ENCODE measurements around the gene INPP5K.

The INPP5K gene

DNA sequence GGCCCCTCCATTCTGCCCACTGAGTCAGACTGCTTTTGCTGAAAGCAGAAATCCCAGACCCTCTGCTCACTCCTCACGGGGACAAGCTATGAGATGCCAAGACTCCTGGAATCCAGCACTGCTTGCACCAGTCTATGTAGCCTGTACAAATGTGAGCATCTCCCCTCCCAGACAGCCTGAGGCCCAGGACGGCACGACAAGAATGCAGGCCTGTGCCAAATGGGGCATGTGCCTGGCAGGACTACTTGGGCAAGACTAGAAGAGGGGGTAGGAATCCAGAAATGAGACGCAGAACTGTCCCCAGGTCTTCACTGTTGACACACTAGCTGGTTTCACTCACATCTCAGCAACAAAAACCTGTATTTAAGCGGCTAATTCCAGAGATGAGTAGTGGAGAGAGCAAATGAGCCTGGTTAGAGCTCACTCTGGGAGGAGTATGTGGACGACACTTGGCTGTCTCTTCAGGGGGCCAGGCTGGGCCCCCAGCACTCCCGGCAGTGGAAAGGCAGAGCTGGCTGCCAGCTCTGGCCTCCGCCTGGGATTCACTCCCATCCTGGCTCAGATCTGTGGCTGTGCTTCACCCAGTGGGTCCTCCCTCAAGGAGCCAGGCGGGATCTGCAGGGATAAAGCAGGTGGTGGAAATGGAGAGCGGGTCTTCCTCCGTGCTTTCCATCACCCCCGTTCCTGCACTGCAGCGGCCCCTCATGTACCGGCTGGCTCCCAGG is 21.0 kb downstream of the INPP5K start:
- H3K9me3 Mint-ChIP-seq, result no peaks in the 10 kb centered on the region
- no peaks in the 10 kb centered on the region for H3K36me3 Mint-ChIP-seq (ENCODE audit: low read depth)
- TF ChIP-seq, protein P1, sequence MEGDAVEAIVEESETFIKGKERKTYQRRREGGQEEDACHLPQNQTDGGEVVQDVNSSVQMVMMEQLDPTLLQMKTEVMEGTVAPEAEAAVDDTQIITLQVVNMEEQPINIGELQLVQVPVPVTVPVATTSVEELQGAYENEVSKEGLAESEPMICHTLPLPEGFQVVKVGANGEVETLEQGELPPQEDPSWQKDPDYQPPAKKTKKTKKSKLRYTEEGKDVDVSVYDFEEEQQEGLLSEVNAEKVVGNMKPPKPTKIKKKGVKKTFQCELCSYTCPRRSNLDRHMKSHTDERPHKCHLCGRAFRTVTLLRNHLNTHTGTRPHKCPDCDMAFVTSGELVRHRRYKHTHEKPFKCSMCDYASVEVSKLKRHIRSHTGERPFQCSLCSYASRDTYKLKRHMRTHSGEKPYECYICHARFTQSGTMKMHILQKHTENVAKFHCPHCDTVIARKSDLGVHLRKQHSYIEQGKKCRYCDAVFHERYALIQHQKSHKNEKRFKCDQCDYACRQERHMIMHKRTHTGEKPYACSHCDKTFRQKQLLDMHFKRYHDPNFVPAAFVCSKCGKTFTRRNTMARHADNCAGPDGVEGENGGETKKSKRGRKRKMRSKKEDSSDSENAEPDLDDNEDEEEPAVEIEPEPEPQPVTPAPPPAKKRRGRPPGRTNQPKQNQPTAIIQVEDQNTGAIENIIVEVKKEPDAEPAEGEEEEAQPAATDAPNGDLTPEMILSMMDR (IDR thresholded peaks at IDR 0.05), result no peak
- no peak for DNase-seq
- H3K27me3 Mint-ChIP-seq (ENCODE audit: low read depth, poor library complexity), result peaks cover 23% of the 10 kb centered on the region
- no peak overlapping the region for H3K27ac Mint-ChIP-seq
- H3K4me3 Mint-ChIP-seq, result no peak overlapping the region
- H3K4me1 Mint-ChIP-seq, result peaks cover 46% of the 10 kb centered on the region

- Mint-ChIP-seq H3K4me3 (no peak overlapping the region), H3K36me3 (ENCODE audit: low read depth) (no peaks in the 10 kb centered on the region), H3K4me1 (peaks cover 52% of the 10 kb centered on the region), H3K27me3 (ENCODE audit: low read depth, poor library complexity) (peaks cover 25% of the 10 kb centered on the region), H3K27ac (no peak overlapping the region), H3K9me3 (no peaks in the 10 kb centered on the region)
- no peak for DNase-seq
- TF ChIP-seq, protein P1 (IDR thresholded peaks at IDR 0.05), result no peak
These were observed 21.6 kb downstream of the INPP5K start for GRCh38 chr17:1494736-1495253.

- Mint-ChIP-seq H3K27me3 (ENCODE audit: low read depth, poor library complexity) (peaks cover 29% of the 10 kb centered on the region), H3K4me3 (no peak overlapping the region), H3K9me3 (no peaks in the 10 kb centered on the region), H3K36me3 (ENCODE audit: low read depth) (no peaks in the 10 kb centered on the region), H3K4me1 (peaks cover 53% of the 10 kb centered on the region), H3K27ac (no peak overlapping the region)
- TF ChIP-seq, protein P1 (IDR thresholded peaks at IDR 0.05), result no peak
- no peak for DNase-seq
These were observed 22.2 kb downstream of the INPP5K start for GRCh38 chr17:1494203-1494602.

DNA sequence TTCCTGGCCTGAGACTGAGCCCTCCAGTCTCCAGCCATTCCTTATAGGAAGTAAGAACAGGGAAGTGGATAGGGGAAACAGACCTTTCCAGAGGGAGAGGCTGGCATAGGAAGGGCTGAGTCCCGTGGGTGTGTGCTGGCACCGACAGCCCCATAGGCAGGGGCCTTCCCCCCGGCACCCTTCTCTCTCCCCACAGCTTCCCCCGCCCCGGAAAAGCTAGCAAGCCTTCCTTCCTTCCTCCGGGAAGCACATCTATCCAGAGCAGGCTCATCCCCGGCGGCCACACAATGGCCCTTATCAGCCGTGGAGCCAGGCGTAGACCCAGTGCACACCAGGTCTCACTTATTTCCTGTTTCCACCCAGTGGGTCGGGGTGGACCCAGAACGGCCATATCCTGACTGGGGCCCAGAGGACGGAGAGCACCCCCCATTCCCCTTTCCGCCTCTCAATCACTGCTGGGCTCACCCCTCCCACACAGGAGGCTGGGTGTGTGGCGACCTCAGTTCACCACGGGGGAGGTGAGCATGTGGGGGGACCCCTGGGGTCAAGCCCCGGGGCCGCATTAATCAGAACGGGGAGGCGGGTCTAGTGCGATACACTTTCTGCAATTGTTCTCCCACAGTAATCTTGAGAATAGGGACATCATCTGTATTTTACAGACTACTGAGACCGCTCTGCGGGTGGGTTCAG is 23.0 kb downstream of the INPP5K start:
- H3K4me1 Mint-ChIP-seq, result peaks cover 55% of the 10 kb centered on the region
- no peak for DNase-seq
- H3K27me3 Mint-ChIP-seq (ENCODE audit: low read depth, poor library complexity), result peaks cover 27% of the 10 kb centered on the region
- no peaks in the 10 kb centered on the region for H3K36me3 Mint-ChIP-seq (ENCODE audit: low read depth)
- TF ChIP-seq, protein P1 (IDR thresholded peaks at IDR 0.05), result no peak
- no peaks in the 10 kb centered on the region for H3K9me3 Mint-ChIP-seq
- peak overlapping the region; percentile 79 for H3K4me3 Mint-ChIP-seq
- no peak overlapping the region for H3K27ac Mint-ChIP-seq

GRCh38 chr17:1492249-1493206 is 23.9 kb downstream of the INPP5K start, which contains the start of gene MYO1C:
Gene MYO1C (minus strand): TSS chr17:1492686. CDS start chr17:1492487, 199 bp downstream.
- no peak within 1 kb of the TSS for H3K27ac Mint-ChIP-seq
- peaks cover 49% of the 10 kb centered on the region for H3K4me1 Mint-ChIP-seq
- peaks cover 27% of the 10 kb centered on the region for H3K27me3 Mint-ChIP-seq (ENCODE audit: low read depth, poor library complexity)
- DNase-seq, result no peak
- H3K4me3 Mint-ChIP-seq, result peak within 1 kb of the TSS; percentile 83
- TF ChIP-seq, protein P1 (IDR thresholded peaks at IDR 0.05), result no peak
- no peaks in the 10 kb centered on the region for H3K36me3 Mint-ChIP-seq (ENCODE audit: low read depth)
- no peaks in the 10 kb centered on the region for H3K9me3 Mint-ChIP-seq
